HG03457 (cell line): ENCODE results near the gene RAD23A.

Experiments
- ATAC-seq: cut with Tn5 transposase; IDR thresholded peaks from one replicate; pipeline ENCODE4 v1.9.1; 2021; ENCODE audit warnings: moderate number of reproducible peaks; ENCODE audit not compliant: unreplicated experiment

The RAD23A gene

DNA sequence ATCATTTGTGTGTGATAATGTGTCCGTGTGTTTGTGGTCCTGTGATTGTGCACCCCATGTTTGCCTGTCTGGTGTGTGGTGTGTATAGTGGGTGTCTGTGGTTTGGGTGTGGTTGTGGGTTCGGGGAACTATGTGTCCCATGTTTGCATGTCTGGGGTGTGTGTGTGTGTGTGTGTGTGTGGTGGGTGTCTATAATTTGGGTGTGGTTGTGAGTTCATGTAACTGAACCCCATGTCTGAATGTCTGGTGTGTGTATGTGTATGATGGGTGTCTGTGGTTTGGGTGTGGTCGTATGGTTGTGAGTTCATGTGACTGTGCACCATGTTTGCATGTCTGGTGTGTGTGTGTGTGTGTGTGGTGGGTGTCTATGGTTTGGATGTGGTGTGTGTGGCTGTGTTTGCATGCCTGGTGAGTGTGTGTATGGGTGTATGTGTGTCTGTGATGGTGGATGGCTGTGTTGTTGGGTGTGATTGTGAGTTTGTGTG is 38.5 kb downstream of the RAD23A start:
- no peak for ATAC-seq

DNA sequence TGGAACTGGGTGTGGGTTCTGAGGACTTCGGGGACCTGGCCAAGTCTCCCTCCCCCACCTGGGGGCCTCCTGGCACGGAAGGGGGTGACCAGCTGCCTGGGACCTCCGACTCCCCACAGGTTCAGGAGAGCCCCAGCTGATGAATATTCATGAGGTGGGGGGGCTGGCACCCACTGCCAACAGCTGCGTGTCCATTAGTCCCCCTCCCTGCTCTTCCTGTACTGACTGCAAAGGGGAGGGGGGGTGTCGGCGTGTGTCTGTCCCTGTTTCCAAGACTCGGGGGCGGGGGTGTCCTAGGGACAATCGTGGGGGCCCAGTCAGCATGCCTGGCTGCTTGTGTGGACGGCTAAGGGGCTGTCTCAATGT is 39.0 kb downstream of the RAD23A start:
- no peak for ATAC-seq

DNA sequence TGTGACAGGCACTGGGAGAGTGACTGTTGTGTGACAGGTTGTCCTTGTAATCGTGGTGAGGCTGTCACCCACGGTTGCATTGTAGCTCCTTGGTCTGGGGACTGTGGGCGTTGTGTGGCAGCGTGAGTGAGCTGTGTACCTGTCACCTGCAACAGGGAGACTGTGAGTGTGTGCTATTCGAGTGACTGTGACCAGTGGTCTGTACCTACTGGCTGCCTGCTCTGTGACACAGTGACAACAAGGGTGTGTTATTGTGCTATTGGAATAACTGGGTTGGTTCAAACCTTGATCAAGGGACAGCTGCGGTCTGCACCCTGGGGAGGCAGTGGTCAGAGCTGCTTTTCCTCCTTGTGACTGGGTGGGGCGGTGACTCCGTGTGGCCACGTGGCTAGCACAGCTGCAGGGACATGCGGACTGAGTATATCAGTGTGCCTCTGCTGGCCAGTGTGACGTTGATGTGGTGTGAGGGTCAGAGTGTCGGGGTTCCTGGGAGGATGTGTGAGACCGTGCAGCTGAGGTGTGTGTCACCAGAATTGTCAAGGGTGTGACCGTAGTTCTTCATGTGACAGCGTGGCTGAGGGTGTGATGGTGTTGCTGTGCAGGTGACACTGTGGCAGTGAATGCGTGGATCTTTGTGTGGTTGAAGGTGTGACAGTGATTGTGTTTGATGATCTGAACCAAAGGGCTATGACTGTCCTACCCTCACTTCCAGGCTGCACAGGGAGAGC is 39.6 kb downstream of the RAD23A start:
- ATAC-seq: no peak

DNA sequence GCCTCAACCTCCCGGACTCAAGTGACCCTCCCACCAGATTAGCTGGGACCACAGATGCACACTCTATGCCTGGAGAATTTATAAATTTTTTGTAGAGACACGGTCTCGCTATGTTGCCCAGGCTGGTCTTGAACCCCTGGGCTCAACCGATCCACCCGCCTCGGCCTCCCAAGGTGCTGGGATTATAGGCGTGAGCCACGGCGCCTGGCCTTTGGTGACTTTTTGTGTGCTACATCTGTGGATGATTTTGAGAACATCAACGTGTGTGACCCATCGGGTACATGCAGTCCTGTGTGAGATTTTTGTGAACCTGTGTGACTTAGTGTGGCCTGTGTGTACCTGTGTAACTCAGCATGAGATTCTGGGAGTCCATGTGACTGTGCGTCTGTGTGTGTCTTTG is 41.1 kb downstream of the RAD23A start:
- no peak for ATAC-seq

DNA sequence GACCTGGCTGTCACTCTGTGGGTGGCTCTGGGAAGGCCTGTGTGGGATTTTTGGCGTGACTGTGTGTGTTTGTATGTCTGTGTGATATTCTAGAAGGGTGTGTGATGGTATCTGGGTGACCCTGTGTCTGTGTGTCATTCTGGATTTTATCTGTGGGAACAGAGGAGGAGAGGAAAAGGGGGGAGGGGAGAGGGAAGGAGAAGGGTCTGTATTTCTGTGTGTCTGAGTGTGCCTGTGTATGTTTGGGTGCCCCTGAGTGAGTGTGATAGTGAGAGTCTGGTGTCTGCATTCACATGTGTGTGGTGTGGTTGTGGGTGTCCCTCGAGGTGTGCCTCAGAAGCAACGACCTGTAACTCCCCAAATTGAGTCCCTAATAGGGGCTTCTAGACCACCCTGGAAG is 41.5 kb downstream of the RAD23A start:
- no peak for ATAC-seq

DNA sequence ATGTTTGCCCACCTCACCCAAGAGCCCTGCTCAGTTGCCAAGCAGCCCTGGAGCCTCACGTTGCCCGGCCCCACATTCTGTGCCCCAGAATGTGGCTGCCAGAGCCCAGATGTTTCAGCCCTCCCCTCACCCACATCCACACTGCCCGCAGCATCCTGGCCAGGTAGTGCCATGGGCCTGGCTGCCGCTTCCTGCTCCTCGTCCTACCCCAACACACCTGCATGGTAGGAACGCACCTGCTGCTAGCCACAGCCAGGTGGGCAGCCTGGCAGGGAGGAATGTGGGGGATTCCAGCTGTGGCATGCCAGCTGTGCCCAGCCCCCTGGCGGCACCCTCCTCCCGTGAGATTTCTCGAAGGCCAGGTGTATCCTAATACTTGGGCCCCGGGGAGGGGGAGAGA is 42.1 kb downstream of the RAD23A start:
- no peak for ATAC-seq

DNA sequence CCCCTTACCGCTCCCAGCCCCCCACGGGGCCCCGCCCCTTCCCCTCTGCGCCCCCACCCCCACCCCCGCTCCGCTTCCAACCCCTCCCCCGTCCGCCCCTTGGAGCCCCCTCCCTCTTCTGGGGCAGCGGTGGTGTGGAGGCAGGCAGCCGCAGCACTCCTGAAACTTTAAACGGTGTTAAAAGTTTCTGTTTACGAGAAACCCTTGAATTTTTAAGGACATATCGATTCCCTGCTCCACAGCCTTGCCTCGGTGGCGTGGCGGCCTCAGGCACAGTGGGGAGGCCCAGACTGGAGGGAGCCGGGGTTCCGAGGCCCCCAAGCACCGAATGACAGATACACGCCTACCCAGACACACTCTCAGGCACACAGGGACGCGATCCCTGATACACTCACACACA is 44.8 kb downstream of the RAD23A start:
- ATAC-seq: no peak

DNA sequence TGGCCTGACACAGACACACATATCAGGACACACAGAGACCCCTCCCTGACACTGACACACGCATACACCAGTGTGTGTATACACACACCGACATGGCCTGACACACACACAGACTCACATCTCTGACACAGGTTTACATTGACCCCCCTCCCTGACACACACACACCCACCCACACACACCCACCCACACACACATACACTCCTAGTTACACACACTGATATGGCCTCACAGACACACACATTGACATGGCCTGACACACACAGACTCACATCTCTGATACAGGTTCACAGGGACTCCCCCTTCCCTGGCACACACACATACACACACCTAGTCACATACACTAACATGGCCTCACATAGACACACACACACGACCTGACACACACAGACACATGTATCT is 45.2 kb downstream of the RAD23A start:
- ATAC-seq: no peak

DNA sequence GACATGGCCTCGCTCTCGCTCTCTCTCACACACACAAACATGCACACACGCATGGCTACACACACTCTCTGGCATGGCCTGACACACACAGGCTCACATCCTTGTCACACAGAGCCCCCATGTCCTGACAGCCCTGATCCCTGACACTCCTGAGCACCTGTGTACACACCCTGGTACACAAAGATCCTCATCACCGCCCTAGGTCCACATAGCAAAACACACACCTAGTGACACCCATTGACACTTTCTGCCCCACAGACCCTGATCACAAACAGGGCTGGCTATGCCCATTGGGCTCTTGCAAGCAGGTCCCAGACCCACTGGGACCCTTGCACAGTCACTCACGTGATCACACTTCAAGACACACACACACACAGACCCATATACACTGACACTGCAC is 45.6 kb downstream of the RAD23A start:
- ATAC-seq: no peak

DNA sequence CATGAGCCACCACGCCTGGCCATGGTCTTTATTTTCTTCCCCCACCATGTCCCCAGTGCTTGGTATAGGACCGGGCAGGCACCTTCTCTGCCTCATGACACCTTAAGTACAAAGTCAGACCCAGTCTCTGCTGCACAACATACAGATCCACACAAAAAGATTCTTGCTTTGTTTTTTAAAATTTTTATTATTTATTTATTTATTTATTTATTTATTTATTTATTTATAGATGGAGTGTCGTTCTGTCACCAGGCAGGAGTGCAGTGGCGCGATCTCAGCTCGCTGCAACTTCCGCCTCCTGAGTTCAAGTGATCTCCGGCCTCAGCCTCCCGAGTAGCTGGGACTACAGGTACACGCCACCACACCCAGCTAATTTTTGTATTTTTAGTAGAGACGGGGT is 47.1 kb downstream of the RAD23A start:
- ATAC-seq: no peak

DNA sequence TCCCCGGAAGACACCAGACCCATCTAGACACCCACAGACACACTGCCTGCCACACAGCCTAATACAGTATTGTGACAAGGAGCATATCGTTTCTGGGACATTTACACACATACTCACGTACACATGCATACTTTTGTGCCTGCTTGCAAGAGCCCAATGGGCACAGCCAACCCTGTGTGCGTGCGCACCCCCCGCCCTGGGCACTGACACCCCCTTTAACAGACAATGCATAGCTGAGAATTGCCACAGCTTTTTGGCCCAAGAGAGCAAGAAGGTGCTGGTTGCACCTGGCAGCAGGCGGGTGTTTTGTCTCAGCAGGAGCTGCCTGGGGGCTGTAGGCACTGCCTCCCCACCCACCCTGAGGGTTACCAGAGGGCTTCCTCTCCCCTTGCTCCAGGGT is 47.9 kb downstream of the RAD23A start:
- no peak for ATAC-seq

DNA sequence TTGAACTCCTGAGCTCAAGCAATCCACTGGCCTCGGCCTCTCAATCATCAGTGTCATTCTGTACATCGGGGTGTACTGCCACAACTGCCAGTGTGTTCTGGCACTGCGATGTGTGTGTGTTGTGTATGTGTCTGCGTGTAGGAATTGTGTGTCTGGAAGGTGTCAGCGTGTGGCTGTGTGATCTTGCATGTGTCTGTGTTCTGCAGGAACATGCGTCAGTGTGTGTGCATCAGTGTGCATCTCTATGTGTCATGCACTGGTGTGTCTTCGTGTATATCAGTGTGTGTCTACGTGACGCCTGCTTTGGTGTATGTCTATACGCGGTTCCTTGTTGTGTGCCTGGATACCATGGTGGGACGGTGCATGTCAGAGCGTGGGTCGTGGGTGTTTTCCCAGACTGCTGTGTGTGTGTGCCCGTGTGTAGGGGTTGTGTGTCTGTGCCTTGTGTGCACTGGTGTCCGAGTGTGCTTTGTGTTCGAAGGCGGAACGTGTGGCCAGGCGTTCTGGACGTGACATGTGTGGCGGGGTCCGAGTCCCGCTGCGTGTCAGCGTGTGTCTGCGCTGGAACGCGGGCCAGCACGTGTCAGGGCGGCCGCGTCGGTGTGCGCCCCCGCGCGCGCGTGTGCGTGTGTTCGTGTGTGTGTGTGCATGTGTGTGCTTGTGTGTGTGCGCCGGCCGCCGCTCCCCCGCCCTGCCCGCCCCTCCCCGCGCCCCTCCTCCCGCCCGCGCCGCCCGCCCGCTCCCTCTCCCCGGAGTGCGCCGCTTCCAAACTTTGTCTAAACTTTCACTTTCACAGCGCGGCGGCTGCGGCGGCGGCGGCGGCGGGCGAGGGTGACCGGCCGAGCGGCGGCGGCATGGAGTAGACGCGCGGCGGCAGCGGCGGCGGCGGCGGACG is 49.3 kb downstream of the RAD23A start, which contains the start of gene NFIX:
NFIX (plus strand) TSS at position 775 of the 895 bp plus-strand sequence. CDS start 363 bp downstream, outside the sequence.
- ATAC-seq: no peak

DNA sequence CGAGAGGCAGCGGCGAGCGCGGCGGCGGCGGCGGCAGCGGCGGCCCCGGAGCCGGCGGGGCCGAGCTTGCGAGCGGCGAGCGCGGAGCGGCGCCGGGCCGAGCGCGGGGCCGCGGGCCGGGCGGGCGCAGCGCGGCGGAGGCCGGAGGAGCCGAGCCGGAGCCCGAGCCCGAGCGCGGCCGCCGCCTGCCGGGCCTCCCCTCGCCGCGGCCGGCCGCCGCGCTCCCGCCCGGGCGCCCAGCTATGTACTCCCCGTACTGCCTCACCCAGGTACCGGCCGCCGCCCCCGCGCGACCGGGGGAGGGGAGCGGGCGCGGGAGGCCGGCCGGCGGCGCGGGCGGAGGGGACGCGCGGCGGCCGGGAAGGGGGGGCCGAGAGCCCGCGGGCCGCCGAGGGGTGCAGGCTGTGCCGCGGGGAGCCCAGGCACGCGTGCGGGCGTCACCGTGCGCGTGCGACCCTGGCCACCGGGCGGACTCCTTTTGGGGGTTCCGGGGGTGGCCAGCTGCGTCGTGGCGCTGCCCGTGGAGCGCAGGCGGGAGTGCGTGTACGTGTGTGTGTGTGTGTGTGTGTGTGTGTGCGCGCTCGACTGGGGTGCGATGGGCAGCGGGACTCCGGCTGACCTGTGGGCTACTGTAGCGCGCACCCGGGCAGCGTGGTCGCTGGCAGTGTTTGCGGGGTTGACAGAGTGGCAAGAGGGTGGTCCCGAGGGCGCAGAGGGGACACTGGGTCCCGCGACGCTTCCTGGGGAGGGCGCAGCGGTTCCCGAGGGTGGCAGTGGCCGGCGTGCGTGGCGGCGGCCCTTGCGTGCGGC is 50.1 kb downstream of the RAD23A start:
- no peak for ATAC-seq

DNA sequence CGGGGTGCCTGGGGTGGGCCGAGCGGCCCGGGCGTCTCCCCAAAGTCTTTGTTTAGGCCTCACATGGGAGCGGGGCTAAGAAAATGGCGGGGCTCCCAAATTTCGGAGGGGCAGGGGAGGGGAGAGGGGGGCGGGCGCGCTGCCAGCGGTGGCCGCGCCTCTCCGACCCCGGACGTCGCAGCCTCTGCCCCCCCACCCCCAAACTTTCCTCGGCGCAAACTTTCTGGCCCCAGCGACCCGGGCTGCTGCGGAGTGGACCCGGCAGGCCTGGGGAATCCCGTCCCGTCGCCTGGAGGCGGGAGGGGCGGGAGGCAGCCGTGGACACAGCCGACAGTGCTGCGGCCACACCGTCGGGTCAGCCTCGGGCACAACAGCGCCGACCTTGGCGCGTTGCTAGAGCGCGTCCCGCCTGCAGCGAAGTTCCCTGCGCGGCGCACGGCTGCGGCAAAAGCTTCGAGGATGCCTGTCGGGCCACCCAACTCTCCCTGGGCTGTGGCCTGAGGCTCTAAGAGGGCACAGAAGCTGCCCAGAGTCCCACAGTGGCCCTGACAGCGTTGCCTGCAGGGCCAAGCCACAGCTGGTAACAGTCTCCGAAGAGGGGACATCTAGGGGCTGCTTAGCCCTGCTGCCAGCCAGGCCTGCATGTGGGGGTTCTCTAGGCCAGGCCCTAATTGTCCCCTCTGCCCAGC is 50.9 kb downstream of the RAD23A start:
- no peak for ATAC-seq

DNA sequence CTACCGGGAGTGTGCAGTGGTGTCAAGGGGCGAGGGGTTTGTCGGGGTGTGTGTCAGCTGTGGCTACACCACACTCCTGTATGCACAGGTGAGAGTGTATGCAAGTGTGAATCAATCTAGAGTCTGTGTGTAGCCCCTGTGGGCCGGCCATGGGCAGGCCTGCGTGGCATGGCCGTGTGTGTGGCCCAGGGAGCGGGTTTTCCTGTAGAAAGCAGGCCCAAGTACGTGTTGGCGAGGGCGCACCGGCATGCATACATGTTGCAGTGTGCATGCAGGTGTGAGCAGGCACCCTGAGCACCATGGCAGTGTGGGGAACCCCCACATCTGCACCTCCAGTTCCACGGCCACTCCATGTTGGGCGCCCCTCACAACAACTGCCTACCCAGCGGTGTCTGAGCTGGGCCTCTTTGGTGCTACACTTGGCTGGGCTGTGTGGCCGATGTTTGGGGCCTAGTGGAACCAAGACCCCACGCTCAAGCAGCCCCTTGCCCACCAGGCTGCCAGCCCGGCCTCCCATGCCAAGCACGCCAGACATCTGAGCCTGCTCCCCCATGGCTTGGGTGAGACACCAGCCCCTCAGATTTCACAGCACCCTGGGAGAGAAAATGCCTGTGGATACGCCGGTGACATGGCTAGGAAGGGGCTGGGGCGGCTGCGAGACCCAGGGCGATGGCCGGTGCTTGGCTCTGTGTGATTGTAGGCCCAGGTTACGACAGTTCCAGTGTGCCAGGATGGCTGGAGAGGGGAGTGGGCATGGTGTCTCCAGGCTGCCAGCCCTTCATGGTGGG is 51.7 kb downstream of the RAD23A start:
- ATAC-seq: no peak

DNA sequence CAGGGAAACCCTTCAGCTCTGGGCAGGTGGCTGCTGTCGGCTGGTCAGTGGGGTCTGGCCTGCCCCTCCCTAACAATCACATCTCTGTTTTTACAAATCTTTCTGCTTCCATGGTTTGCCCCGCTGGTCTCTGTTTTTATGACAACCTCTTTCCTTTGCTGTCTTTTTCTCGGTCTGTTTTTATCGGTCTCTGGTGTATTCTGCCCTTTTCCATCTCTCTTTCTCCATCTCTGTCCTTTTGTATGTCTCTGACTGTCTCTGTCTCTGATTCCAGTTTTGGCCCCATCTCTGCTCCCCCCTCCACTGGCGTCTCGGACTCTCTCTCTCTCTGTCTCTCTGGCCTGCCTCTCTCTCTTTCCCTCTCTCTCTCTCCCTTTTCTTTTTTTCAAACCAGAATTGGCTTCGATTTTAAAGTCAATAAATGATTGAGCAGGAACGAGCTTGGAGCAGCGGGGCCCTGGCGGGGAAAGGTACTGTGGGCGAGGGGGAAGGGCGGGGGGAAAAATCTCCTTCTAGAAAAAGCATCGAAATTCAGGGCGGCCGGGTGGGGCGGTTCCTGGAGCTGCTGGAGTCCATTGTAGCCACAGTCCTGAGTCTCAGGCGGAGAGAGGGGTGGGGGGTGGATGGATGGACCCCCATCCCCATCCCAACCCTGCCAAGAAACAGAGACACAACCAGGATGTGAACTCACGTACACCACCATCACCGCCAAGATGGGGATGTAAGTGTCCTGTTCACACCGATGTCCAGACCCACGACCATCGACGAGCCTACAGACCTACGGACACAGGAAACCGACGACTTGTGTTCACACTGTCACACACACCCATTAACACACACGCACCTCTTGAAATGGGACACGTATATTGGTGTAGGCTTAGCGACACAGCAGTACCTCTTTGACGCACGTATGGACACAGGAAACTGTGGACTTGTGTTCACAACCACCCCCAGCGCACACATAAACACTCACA is 52.6 kb downstream of the RAD23A start:
- no peak for ATAC-seq

DNA sequence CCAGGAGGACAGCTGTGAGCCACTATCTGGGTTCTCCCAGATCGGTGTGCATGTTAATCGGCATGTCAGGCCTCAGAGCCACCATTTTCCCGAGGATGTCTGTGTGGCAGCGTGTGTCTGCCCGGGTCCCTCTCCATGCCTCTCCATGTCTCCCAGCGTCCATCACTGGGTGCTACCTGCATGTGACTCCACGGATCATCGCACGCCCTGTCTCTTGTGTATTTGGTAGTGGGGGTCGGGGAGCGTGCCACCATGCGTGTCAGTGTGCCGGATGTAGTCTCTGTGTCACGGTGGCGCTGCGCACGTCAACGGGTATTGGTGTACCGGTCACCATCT is 55.5 kb downstream of the RAD23A start:
- ATAC-seq: no peak

DNA sequence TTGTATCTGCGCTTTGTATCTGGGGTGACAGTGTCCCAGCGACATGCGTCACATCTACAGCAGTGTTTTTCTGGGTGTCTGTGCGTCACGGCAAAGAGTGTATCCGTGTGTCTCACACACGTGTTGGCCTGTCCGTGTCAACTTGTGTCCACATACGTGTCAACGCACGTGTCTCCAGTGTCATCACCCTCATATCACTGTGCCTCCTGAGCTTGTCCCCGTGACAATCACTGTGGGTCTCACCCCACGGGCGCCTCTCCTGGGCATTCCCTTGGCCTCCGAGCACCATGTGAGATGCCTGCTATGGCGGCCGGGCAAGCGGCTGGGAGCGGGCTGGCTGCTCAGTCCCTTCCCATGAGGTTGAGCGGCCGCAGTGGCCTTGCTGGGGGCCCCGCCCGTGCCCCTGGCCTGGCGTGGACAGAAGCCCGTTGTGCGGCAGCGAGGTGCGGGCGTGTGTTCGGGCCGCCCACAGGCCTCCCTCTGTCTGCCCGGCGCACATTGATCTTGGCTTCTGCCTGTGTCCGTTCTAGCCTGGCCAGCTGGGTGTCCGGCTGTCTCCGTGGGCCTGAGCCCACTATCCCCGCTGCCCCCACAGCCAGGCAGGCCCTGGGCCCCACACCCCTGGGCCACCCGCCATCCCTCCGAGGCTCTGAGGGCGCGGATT is 56.0 kb downstream of the RAD23A start:
- ATAC-seq: no peak
